Endothelial cell of umbilical vein (primary cell): ENCODE results near the gene PSME3. TPM values are rescaled to one million over a fixed set of nuclear protein-coding genes. Genes with fewer than 3 reads are reported as not detected.

Source experiments
- BruUV-seq: library from RNA; stranded (reverse); fragments of 400-500 nt; replicated peaks from 2 replicates; lab custom pipeline; 2021; lab: Mats Ljungman, UMichigan
- CTCF ChIA-PET: fragments of 300-600, 350-600 bp; sonication (Branson Sonifier 250); formaldehyde crosslinking; loops from one replicate; lab custom pipeline; 2021; ENCODE audit warnings: antibody characterized with exemption, inconsistent platforms; lab: Charles Lee
- POLR2A ChIA-PET: fragments of 300-600, 350-600 bp; sonication (Branson Sonifier 250); formaldehyde crosslinking; loops from one replicate; lab custom pipeline; 2021; ENCODE audit warnings: antibody characterized with exemption, inconsistent platforms; lab: Charles Lee
- DNase-seq: peaks from one replicate; pipeline ENCODE4 v3.0.0-alpha.2; 2011; ENCODE audit warnings: low read depth, low spot score
- FAIRE-seq: peaks from 2 replicates; lab custom pipeline; 2011; peaks lifted over from hg19 to GRCh38; lab: Jason Lieb, UNC
- H2AFZ ChIP-seq: 2 replicates; pipeline ENCODE4 v1.6.0; 2012; ENCODE audit warnings: low read depth, low read length, control low read depth, inconsistent platforms
- H3K27ac ChIP-seq: 2 replicates; pipeline ENCODE4 v1.5.1; 2011; ENCODE audit warnings: low read depth, mild to moderate bottlenecking, control low read depth, low read length, moderate library complexity; ENCODE audit not compliant: insufficient read depth
- H3K27me3 ChIP-seq, 2 experiments: 2 replicates each; pipeline versions ENCODE4 v1.6.0 to v1.6.1; 2011; ENCODE audit warnings: low read length in 2 of 2, mixed read lengths in 1 of 2; ENCODE audit not compliant: control insufficient read depth in 2 of 2, insufficient read depth in 2 of 2
- H3K36me3 ChIP-seq, 2 experiments: 2 replicates in 1 of 2; 3 replicates in 1 of 2; pipeline ENCODE4 v1.5.1; 2011; ENCODE audit warnings: low read length in 2 of 2, mild to moderate bottlenecking in 1 of 2, moderate library complexity in 1 of 2; ENCODE audit not compliant: control insufficient read depth in 2 of 2, insufficient read depth in 2 of 2; ENCODE audit errors: extremely low read depth in 1 of 2
- H3K4me1 ChIP-seq: 3 replicates; pipeline ENCODE4 v1.5.1; 2011; ENCODE audit warnings: mild to moderate bottlenecking, low read length; ENCODE audit not compliant: control insufficient read depth, insufficient read depth; ENCODE audit errors: extremely low read depth
- H3K4me2 ChIP-seq: 2 replicates; pipeline ENCODE4 v1.6.1; 2011; ENCODE audit warnings: low read length, control low read depth, mixed read lengths; ENCODE audit not compliant: insufficient read depth
- H3K4me3 ChIP-seq, 3 experiments: fragments of 200-600 bp in 1 of 3; sonication (generic), shearing (Covaris generic) in 1 of 3; replicated peaks in 1 of 3; 2 replicates each; pipeline ENCODE4 v1.5.1; 2011 to 2016; ENCODE audit warnings: control low read depth in 3 of 3, low read length in 3 of 3, mild to moderate bottlenecking in 2 of 3, inconsistent platforms in 1 of 3, low read depth in 1 of 3, moderate library complexity in 1 of 3; ENCODE audit not compliant: insufficient read depth in 1 of 3
- H3K79me2 ChIP-seq: 2 replicates; pipeline ENCODE4 v1.6.0; 2012; ENCODE audit warnings: low read length, inconsistent platforms; ENCODE audit not compliant: control insufficient read depth, insufficient read depth
- H3K9ac ChIP-seq: replicated peaks from 2 replicates; pipeline ENCODE3; 2011; ENCODE audit warnings: low read length, control low read depth; ENCODE audit not compliant: insufficient read depth; ENCODE audit errors: extremely low read depth
- H3K9me1 ChIP-seq: replicated peaks from 3 replicates; pipeline ENCODE4 v1.6.0; 2011; ENCODE audit warnings: mild to moderate bottlenecking, low read length; ENCODE audit not compliant: control insufficient read depth, insufficient read depth; ENCODE audit errors: extremely low read depth
- H3K9me3 ChIP-seq: replicated peaks from 2 replicates; pipeline ENCODE4 v1.5.1; 2012; ENCODE audit warnings: low read length, inconsistent platforms; ENCODE audit not compliant: control insufficient read depth, insufficient read depth
- H4K20me1 ChIP-seq: replicated peaks from 2 replicates; pipeline ENCODE3; 2011; ENCODE audit warnings: mild to moderate bottlenecking, low read length; ENCODE audit not compliant: control insufficient read depth, insufficient read depth; ENCODE audit errors: extremely low read depth
- EZH2 ChIP-seq: IDR thresholded peaks from 2 replicates; pipeline ENCODE4 v1.6.1; 2012; ENCODE audit warnings: borderline replicate concordance, low read depth, mild to moderate bottlenecking, moderate library complexity, low read length, inconsistent platforms; ENCODE audit not compliant: severe bottlenecking
- FOS ChIP-seq: IDR thresholded peaks from 2 replicates; pipeline ENCODE4 v1.6.1; 2011; ENCODE audit warnings: mild to moderate bottlenecking, low read length, moderate library complexity, borderline replicate concordance; ENCODE audit not compliant: insufficient read depth
- GATA2 ChIP-seq: IDR thresholded peaks from 2 replicates; pipeline ENCODE4 v1.7.0; 2011; ENCODE audit warnings: low read depth, mild to moderate bottlenecking, moderate library complexity, mixed read lengths, low read length; ENCODE audit not compliant: insufficient read length, insufficient read depth
- JUN ChIP-seq: IDR thresholded peaks from 2 replicates; pipeline ENCODE4 v1.6.1; 2011; ENCODE audit warnings: borderline replicate concordance, low read depth; ENCODE audit not compliant: insufficient read length, insufficient read depth
- MYC ChIP-seq: IDR thresholded peaks from one replicate; pipeline ENCODE4 v1.6.1; 2011; ENCODE audit warnings: mild to moderate bottlenecking, low read depth, low read length
- POLR2A ChIP-seq: IDR thresholded peaks from 2 replicates; pipeline ENCODE4 v1.6.1; 2012; ENCODE audit warnings: low read depth, mild to moderate bottlenecking, control low read depth, low read length
- POLR2AphosphoS5 ChIP-seq: IDR thresholded peaks from 2 replicates; pipeline ENCODE4 v1.6.1; 2012; ENCODE audit warnings: low read depth, mild to moderate bottlenecking, control low read depth, low read length, moderate library complexity; ENCODE audit not compliant: insufficient read depth
- dilution Hi-C: fragments of 300-500 bp; cut with MboI; formaldehyde crosslinking; loops from one replicate; pipeline ENCODE4 v1.15.0; 2019; ENCODE audit warnings: low sequenced_read_pairs; ENCODE audit not compliant: extremely low pct_ligation_motif_present
- intact Hi-C: fragments of 100-400 bp; cut with micrococcal nuclease; formaldehyde crosslinking; loops from one replicate; pipeline ENCODE4 v1.10.0; 2022
- polyA plus RNA-seq, 4 experiments: library from polyadenylated mRNA; depleted of rRNA in 3 of 4; stranded (reverse) in 3 of 4; unstranded in 1 of 4; fragments of >200 nt; gene quantifications; 2 replicates each; pipeline versions ENCODE4 v1.2.1 to v1.2.3, GENCODE V29; 2011 to 2012; ENCODE audit warnings: missing spikeins in 1 of 4
- total RNA-seq: library from RNA; stranded (reverse); gene quantifications from 2 replicates; pipeline ENCODE4 v1.2.3, GENCODE V29; 2021
- TF ChIP-seq, protein P1 (sequence below): IDR thresholded peaks from 2 replicates; pipeline ENCODE4 v1.6.1; 2011; ENCODE audit not compliant: insufficient read depth, insufficient read length
- TF ChIP-seq, protein P2 (sequence below), 2 donors: IDR thresholded peaks; 1 replicate in 1 of 2; 2 replicates in 1 of 2; pipeline ENCODE4 v1.5.1; 2011; ENCODE audit warnings: low read length in 2 of 2, mild to moderate bottlenecking in 2 of 2, moderate library complexity in 2 of 2, control low read depth in 1 of 2, inconsistent platforms in 1 of 2, low read depth in 1 of 2; ENCODE audit not compliant: insufficient read depth in 1 of 2; ENCODE audit errors: extremely low read depth in 1 of 2

Gene PSME3
- total and polyA plus RNA-seq, 2 donors (not counting 3 experiments of a cell fraction or from before 2014, with no cell fraction given) = 98.4 to 126 TPM

DNA sequence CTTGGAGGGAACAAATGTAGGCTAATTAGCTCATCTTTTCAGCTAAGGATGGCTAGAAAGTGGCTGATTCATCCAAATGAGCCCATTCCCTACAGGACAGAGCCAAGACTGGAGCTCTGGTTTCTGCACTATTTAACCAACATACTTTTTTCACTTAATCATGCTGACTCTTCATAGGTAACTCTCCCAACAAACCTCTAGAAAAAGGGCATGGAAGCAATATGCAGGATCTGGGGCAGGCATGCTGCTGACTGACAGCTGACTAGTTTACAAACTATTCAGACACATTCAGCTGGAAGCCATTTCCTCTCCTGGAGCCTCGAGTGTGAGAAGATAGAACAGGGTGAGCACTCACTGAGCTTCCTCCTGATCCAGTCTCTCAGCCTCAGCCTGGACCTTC, 15.3 kb upstream of the PSME3 start:
- H3K4me2 ChIP-seq = no peak overlapping the region

More for the DNA sequence above, 15.3 kb upstream of the PSME3 start:
- dilution Hi-C loops (loop anchor here (10.0 kb wide), 1 partner anchor 213 kb away; the partner anchor contains the start of genes RETREG3 and TUBG1), intact Hi-C loops (no loop called here)
- H2AFZ ChIP-seq = no peak overlapping the region
- POLR2A ChIA-PET = no interaction called here
- H3K27me3 ChIP-seq = no peaks in the 10 kb centered on the region
- peaks cover 7% of the 10 kb centered on the region for H3K79me2 ChIP-seq
- H3K36me3 ChIP-seq = peaks cover 19 to 21% of the 10 kb centered on the region in 2 experiments
- H4K20me1 ChIP-seq = no peaks in the 10 kb centered on the region
- H3K9me3 ChIP-seq = no peaks in the 10 kb centered on the region
- CTCF ChIA-PET = interaction anchor here (0.8 to 1.2 kb wide), 6 partner anchors 8 to 121 kb away, joined by 3 to 6 read pairs (median 3); partner anchors contain the start of gene PSME3
- FAIRE-seq (no peak), DNase-seq (no peak)
- TF ChIP-seq, protein P1, sequence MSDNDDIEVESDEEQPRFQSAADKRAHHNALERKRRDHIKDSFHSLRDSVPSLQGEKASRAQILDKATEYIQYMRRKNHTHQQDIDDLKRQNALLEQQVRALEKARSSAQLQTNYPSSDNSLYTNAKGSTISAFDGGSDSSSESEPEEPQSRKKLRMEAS = no peak
- TF ChIP-seq POLR2AphosphoS5 (no peak), EZH2 (no peak), JUN (no peak), FOS (no peak), GATA2 (no peak), MYC (no peak), POLR2A (no peak)
- TF ChIP-seq, protein P2, sequence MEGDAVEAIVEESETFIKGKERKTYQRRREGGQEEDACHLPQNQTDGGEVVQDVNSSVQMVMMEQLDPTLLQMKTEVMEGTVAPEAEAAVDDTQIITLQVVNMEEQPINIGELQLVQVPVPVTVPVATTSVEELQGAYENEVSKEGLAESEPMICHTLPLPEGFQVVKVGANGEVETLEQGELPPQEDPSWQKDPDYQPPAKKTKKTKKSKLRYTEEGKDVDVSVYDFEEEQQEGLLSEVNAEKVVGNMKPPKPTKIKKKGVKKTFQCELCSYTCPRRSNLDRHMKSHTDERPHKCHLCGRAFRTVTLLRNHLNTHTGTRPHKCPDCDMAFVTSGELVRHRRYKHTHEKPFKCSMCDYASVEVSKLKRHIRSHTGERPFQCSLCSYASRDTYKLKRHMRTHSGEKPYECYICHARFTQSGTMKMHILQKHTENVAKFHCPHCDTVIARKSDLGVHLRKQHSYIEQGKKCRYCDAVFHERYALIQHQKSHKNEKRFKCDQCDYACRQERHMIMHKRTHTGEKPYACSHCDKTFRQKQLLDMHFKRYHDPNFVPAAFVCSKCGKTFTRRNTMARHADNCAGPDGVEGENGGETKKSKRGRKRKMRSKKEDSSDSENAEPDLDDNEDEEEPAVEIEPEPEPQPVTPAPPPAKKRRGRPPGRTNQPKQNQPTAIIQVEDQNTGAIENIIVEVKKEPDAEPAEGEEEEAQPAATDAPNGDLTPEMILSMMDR (IDR thresholded peaks at IDR 0.05; ENCODE audit: extremely low read depth in 1 of 2, insufficient read depth in 1 of 2, low read depth in 1 of 2, low read length in 2 of 2) = no peak
- H3K4me3 ChIP-seq = no peak overlapping the region
- H3K4me1 ChIP-seq = peaks cover 20% of the 10 kb centered on the region
- no peak overlapping the region for H3K27ac ChIP-seq
- no TSS peak for BruUV-seq
- H3K9ac ChIP-seq = no peak overlapping the region
- H3K9me1 ChIP-seq = no peaks in the 10 kb centered on the region
